GM19395 (cell line): ENCODE data around the gene PHF19.
A peak's percentile ranks its signal among the peaks of the same experiment; 100 is the strongest.

ENCODE experiments used
- ATAC-seq: cut with Tn5 transposase; IDR thresholded peaks from one replicate; pipeline ENCODE4 v1.9.1; 2021; ENCODE audit warnings: mild to moderate bottlenecking, moderate library complexity; ENCODE audit not compliant: unreplicated experiment

The PHF19 gene

GRCh38 chr9:120875195-120875565, 1.8 kb downstream of the PHF19 start:
- no peak for ATAC-seq

- no peak for ATAC-seq
Observed at GRCh38 chr9:120874226-120875194, 2.5 kb downstream of the PHF19 start.

GRCh38 chr9:120873512-120873911, 3.5 kb downstream of the PHF19 start:
- no peak for ATAC-seq

- ATAC-seq = no peak
Observed at GRCh38 chr9:120872791-120873502, 4.0 kb downstream of the PHF19 start.

GRCh38 chr9:120870206-120870605, 6.8 kb downstream of the PHF19 start:
- ATAC-seq = no peak

GRCh38 chr9:120869726-120870125, 7.3 kb downstream of the PHF19 start:
- no peak for ATAC-seq

GRCh38 chr9:120869360-120869687, 7.7 kb downstream of the PHF19 start:
- ATAC-seq = no peak

GRCh38 chr9:120868676-120869359, 8.2 kb downstream of the PHF19 start:
- peak; percentile 91 for ATAC-seq

- ATAC-seq = no peak
Observed at GRCh38 chr9:120868339-120868675, 8.7 kb downstream of the PHF19 start.

GRCh38 chr9:120867676-120868338, 9.2 kb downstream of the PHF19 start:
- ATAC-seq = no peak

- ATAC-seq = no peak
Observed at GRCh38 chr9:120866651-120867050, 10.3 kb downstream of the PHF19 start.

- no peak for ATAC-seq
Observed at GRCh38 chr9:120865809-120866208, 11.2 kb downstream of the PHF19 start.

- ATAC-seq = no peak
Observed at GRCh38 chr9:120865176-120865575, 11.8 kb downstream of the PHF19 start.

GRCh38 chr9:120864719-120865118, 12.3 kb downstream of the PHF19 start:
- no peak for ATAC-seq

GRCh38 chr9:120863833-120864232, 13.2 kb downstream of the PHF19 start:
- ATAC-seq = no peak

GRCh38 chr9:120862452-120862851, 14.5 kb downstream of the PHF19 start:
- ATAC-seq = no peak

- no peak for ATAC-seq
Observed at GRCh38 chr9:120861935-120862334, 15.1 kb downstream of the PHF19 start.

GRCh38 chr9:120860083-120860482, 16.9 kb downstream of the PHF19 start:
- ATAC-seq = no peak

GRCh38 chr9:120859361-120859760, 17.6 kb downstream of the PHF19 start:
- ATAC-seq = no peak

GRCh38 chr9:120857902-120858301, 19.1 kb downstream of the PHF19 start:
- ATAC-seq = no peak

- no peak for ATAC-seq
Observed at GRCh38 chr9:120857481-120857880, 19.5 kb downstream of the PHF19 start.
